ENCODE measurements around the gene ZNF81.
"Not testable (repeated sequence)": the region's sequence is repeated elsewhere in the genome, so short reads cannot be mapped to it uniquely, and the experiment has no call there.

Gene ZNF81

GRCh38 chrX:47846040-47846439, 9.3 kb downstream of the ZNF81 start:
- no peak for DNase-seq

GRCh38 chrX:47849778-47850177, 13.1 kb downstream of the ZNF81 start:
- DNase-seq: no peak

- DNase-seq: not testable (repeated sequence)
Measured at GRCh38 chrX:47850389-47850788, 13.7 kb downstream of the ZNF81 start.

- no peak for DNase-seq
Measured at GRCh38 chrX:47850901-47851300, 14.2 kb downstream of the ZNF81 start.

- no peak for DNase-seq
Measured at GRCh38 chrX:47854474-47854873, 17.8 kb downstream of the ZNF81 start.

- no peak for DNase-seq
Measured at GRCh38 chrX:47859686-47860085, 23.0 kb downstream of the ZNF81 start.

GRCh38 chrX:47862680-47863079, 26.0 kb downstream of the ZNF81 start:
- DNase-seq: no peak

GRCh38 chrX:47863187-47863586, 26.5 kb downstream of the ZNF81 start:
- no peak for DNase-seq

- no peak for DNase-seq
Measured at GRCh38 chrX:47864300-47864699, 27.6 kb downstream of the ZNF81 start.

GRCh38 chrX:47864785-47865184, 28.1 kb downstream of the ZNF81 start:
- DNase-seq: no peak

GRCh38 chrX:47873123-47873522, 36.4 kb downstream of the ZNF81 start:
- no peak for DNase-seq

- DNase-seq: no peak
Measured at GRCh38 chrX:47877327-47877726, 40.6 kb downstream of the ZNF81 start.

GRCh38 chrX:47878198-47878597, 41.5 kb downstream of the ZNF81 start:
- no peak for DNase-seq

GRCh38 chrX:47879463-47879862, 42.8 kb downstream of the ZNF81 start:
- no peak for DNase-seq

GRCh38 chrX:47880927-47881326, 44.2 kb downstream of the ZNF81 start:
- no peak for DNase-seq

- DNase-seq: no peak
Measured at GRCh38 chrX:47885501-47885900, 48.8 kb downstream of the ZNF81 start.

- no peak for DNase-seq
Measured at GRCh38 chrX:47898024-47898423, 61.3 kb downstream of the ZNF81 start.

- DNase-seq: no peak
Measured at GRCh38 chrX:47900833-47901232, 64.1 kb downstream of the ZNF81 start.

- no peak for DNase-seq
Measured at GRCh38 chrX:47902161-47902560, 65.5 kb downstream of the ZNF81 start.

- DNase-seq: no peak
Measured at GRCh38 chrX:47915886-47916493, 79.3 kb downstream of the ZNF81 start.

GRCh38 chrX:47918274-47918673, 81.6 kb downstream of the ZNF81 start:
- no peak for DNase-seq

- no peak for DNase-seq
Measured at GRCh38 chrX:47927212-47927611, 90.5 kb downstream of the ZNF81 start.

GRCh38 chrX:47931970-47932369, 95.3 kb downstream of the ZNF81 start:
- not testable (repeated sequence) for DNase-seq

GRCh38 chrX:47933946-47934345, 97.2 kb downstream of the ZNF81 start:
- DNase-seq: no peak

- DNase-seq: no peak
Measured at GRCh38 chrX:47936224-47936939, 99.7 kb downstream of the ZNF81 start.
